DOHH2 (cell line): ENCODE measurements around the gene UROC1.

Experiments used
- EZH2phosphoT487 ChIP-seq: fragments of 200-600 bp; sonication (generic); IDR thresholded peaks from 2 replicates; pipeline ENCODE4 v1.6.1; 2017; ENCODE audit warnings: borderline replicate concordance, mild to moderate bottlenecking, antibody characterized with exemption, low read length, moderate library complexity, mixed read lengths
- TF ChIP-seq, protein P1 (sequence below): fragments of 200-600 bp; sonication (generic); IDR thresholded peaks from one replicate; pipeline ENCODE4 v1.5.1; 2014; ENCODE audit warnings: antibody characterized with exemption, mild to moderate bottlenecking, low read depth, low read length; ENCODE audit not compliant: poor library complexity, severe bottlenecking

DNA sequence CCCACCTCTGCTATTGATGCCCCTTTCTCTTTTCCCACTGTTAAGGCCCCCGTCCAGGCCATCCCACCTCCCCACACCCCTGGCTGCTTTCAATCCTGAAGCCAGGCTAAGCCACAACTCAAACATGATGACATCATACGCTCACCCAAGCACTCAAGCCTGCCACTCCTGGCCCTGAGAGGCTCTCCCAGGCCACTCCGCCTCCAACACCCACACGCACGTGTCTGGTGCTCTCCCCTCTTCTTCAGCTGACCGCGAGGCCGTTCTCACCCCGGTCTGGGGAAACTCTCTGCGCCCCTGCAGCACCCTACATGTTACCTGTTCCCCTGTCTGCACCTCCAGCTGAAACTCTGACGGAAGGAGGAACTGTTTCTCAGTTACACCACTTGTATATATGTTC is 48.1 kb downstream of the UROC1 start:
- TF ChIP-seq, protein P1, sequence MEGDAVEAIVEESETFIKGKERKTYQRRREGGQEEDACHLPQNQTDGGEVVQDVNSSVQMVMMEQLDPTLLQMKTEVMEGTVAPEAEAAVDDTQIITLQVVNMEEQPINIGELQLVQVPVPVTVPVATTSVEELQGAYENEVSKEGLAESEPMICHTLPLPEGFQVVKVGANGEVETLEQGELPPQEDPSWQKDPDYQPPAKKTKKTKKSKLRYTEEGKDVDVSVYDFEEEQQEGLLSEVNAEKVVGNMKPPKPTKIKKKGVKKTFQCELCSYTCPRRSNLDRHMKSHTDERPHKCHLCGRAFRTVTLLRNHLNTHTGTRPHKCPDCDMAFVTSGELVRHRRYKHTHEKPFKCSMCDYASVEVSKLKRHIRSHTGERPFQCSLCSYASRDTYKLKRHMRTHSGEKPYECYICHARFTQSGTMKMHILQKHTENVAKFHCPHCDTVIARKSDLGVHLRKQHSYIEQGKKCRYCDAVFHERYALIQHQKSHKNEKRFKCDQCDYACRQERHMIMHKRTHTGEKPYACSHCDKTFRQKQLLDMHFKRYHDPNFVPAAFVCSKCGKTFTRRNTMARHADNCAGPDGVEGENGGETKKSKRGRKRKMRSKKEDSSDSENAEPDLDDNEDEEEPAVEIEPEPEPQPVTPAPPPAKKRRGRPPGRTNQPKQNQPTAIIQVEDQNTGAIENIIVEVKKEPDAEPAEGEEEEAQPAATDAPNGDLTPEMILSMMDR, result no peak
- TF ChIP-seq EZH2phosphoT487, result no peak
